ENCODE results near the gene HINT3.

DNA sequence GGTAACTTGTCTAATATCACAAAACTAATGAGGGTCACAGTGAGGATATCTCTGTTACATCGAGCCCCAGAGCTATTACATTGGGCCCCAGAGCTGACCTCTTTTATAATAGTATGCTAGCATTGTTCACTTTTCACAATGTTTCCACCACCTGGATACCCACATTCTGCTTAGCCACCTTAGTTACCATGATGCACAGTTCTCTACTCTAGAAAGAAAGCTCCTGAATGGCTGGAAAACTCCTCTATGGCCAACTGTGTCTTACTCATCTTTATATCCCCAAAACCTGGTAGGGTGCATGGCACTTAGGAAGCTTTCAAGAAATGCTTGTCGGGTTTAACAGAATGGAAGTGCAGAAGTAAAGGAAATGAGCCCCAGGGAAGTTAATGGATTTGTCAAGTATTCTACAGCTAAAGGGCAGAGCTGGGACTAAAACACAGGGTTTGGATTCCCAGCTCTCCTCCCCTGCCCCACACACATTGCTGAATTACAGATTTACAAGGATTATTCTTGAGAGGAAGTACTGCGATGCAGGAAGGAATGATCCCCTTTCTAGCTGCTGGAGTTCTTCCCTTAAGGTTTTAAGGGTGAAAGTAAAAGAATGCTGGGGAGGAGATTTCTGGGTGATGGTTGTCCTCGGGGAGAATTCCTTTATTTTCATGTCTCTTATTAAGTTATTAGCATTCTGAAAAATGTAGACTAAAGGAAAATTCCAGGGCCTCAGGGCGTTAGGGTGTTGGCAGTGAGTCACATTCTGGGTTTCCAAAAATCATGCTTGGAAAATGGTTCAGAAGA lies 16.1 kb upstream of the HINT3 start:
- TF ChIP-seq, protein P1, sequence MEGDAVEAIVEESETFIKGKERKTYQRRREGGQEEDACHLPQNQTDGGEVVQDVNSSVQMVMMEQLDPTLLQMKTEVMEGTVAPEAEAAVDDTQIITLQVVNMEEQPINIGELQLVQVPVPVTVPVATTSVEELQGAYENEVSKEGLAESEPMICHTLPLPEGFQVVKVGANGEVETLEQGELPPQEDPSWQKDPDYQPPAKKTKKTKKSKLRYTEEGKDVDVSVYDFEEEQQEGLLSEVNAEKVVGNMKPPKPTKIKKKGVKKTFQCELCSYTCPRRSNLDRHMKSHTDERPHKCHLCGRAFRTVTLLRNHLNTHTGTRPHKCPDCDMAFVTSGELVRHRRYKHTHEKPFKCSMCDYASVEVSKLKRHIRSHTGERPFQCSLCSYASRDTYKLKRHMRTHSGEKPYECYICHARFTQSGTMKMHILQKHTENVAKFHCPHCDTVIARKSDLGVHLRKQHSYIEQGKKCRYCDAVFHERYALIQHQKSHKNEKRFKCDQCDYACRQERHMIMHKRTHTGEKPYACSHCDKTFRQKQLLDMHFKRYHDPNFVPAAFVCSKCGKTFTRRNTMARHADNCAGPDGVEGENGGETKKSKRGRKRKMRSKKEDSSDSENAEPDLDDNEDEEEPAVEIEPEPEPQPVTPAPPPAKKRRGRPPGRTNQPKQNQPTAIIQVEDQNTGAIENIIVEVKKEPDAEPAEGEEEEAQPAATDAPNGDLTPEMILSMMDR (IDR thresholded peaks at IDR 0.05; ENCODE audit: low read depth, low read length, missing input control) = no peak
- TF ChIP-seq RXRA (IDR thresholded peaks at IDR 0.05) = no peak
- TF ChIP-seq MAX (IDR thresholded peaks at IDR 0.05) = no peak
- no peak for TF ChIP-seq RAD21 (IDR thresholded peaks at IDR 0.05)
- TF ChIP-seq SP1 (IDR thresholded peaks at IDR 0.05) = no peak
- no peak for TF ChIP-seq NR2F2 (IDR thresholded peaks at IDR 0.05)
- TF ChIP-seq, protein P2, sequence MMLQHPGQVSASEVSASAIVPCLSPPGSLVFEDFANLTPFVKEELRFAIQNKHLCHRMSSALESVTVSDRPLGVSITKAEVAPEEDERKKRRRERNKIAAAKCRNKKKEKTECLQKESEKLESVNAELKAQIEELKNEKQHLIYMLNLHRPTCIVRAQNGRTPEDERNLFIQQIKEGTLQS (IDR thresholded peaks at IDR 0.05) = no peak
- TF ChIP-seq TAF1 (conservative IDR thresholded peaks at IDR 0.05) = no peak
